Stimulated activated naive CD8-positive, alpha-beta T cell treated with anti-CD3 and anti-CD28 coated beads, Interleukin-15, Interleukin-2, amounts not matched to agents 100 ng/mL and 50 ng/mL, for 24 hours (primary cell): ENCODE data around the gene RPTOR.
"Not testable (repeated sequence)": the region's sequence is repeated elsewhere in the genome, so short reads cannot be mapped to it uniquely, and the experiment has no call there.

Experiments
- H3K27ac Mint-ChIP-seq: one replicate; pipeline ENCODE4 v1.8.0; 2021; ENCODE audit warnings: mild to moderate bottlenecking, mixed read lengths
- H3K27me3 Mint-ChIP-seq: one replicate; pipeline ENCODE4 v1.8.0; 2021; ENCODE audit warnings: mixed read lengths
- H3K36me3 Mint-ChIP-seq: one replicate; pipeline ENCODE4 v1.8.0; 2021; ENCODE audit warnings: low read depth, mixed read lengths
- H3K4me1 Mint-ChIP-seq: one replicate; pipeline ENCODE4 v1.8.0; 2021; ENCODE audit warnings: low read depth, mixed read lengths
- H3K4me3 Mint-ChIP-seq: one replicate; pipeline ENCODE4 v1.8.0; 2021; ENCODE audit warnings: mild to moderate bottlenecking, mixed read lengths
- H3K9me3 Mint-ChIP-seq: one replicate; pipeline ENCODE4 v1.8.0; 2021; ENCODE audit warnings: mixed read lengths

Gene RPTOR

DNA sequence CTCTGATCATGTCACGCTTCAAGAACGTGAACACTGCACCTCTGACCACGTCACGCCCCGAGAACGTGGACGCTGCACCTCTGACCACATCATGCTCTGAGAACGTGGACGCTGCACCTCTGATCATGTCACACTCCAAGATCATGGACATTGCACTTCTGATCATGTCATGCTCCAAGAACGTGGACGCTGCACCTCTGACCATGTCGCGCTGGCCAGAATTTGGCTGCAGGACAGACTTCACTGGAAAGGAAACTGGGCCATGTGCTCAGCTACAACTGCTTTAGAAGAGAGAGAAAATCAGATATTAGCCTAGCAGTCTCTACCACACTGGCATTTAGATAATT, 182.7 kb downstream of the RPTOR start:
- H3K9me3 Mint-ChIP-seq: no peaks in the 10 kb centered on the region
- no peak overlapping the region for H3K4me3 Mint-ChIP-seq
- peaks cover 28% of the 10 kb centered on the region for H3K36me3 Mint-ChIP-seq
- H3K27me3 Mint-ChIP-seq: no peaks in the 10 kb centered on the region
- no peak overlapping the region for H3K27ac Mint-ChIP-seq
- peaks cover 39% of the 10 kb centered on the region for H3K4me1 Mint-ChIP-seq

DNA sequence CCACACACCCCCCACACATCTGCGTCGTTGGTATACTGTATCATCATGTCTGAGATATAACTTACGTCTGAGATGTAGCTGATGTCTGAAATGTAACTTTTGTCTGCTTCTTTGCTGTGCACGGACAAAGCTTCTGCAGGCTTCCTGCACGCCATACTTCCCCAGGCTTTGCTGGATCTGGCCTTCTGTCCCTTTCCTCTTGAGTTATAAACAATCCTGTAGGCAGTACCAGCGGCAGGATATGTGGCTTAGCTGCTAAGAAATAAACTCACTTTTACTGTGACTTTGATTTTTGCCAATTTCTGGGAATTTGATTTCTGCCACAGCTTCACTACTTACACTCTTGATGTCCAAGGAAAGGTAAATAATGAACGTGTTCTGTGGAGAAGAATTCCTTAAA, 184.4 kb downstream of the RPTOR start:
- Mint-ChIP-seq H3K36me3 (peaks cover 27% of the 10 kb centered on the region), H3K4me3 (no peak overlapping the region), H3K27me3 (no peaks in the 10 kb centered on the region), H3K27ac (no peak overlapping the region), H3K4me1 (peaks cover 35% of the 10 kb centered on the region), H3K9me3 (no peaks in the 10 kb centered on the region)

DNA sequence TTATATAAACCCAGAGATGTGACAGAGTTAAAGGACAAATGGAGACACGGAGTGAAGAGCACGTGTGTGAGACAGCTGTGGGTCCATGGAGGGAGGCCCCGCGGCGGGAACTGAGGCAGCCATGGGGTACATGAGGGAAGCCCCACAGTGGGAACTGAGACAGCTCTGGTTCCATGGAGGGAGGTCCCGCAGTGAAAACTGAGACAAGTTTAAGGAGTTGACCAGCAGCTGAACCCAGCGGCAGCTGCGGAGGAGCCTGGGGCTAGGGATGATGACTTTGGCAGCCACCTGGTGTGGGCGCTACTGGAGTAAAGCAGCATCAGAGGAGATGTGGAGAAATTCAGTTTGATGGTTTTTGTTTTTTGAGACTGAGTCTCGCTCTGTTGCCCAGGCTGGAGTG, 185.1 kb downstream of the RPTOR start:
- H3K4me3 Mint-ChIP-seq: no peak overlapping the region
- H3K36me3 Mint-ChIP-seq: peaks cover 32% of the 10 kb centered on the region
- peak overlapping the region; percentile 1 for H3K27ac Mint-ChIP-seq
- H3K9me3 Mint-ChIP-seq: no peaks in the 10 kb centered on the region
- H3K4me1 Mint-ChIP-seq: peaks cover 37% of the 10 kb centered on the region
- H3K27me3 Mint-ChIP-seq: no peaks in the 10 kb centered on the region

DNA sequence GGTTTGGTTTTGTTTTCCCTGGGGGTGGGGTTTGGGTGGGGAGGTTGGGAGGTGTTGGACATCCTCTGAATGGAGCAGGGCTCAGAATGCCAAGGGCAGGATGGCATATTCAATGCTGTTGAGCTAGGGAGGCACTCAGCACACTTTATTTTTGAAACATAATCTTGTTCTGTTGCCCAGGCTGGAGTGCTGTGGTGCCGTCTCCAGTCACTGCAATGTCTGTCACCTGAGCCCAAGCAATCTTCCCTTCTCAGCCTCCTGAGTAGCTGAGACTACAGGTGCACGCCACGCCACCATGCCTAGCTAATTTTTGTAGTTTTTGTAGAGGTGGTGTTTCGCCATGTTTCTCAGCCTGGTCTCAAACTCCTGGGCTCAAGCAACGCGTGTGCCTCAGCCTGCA, 186.1 kb downstream of the RPTOR start:
- no peaks in the 10 kb centered on the region for H3K9me3 Mint-ChIP-seq
- no peaks in the 10 kb centered on the region for H3K27me3 Mint-ChIP-seq
- H3K27ac Mint-ChIP-seq: peak overlapping the region; percentile 80
- H3K4me1 Mint-ChIP-seq: peaks cover 33% of the 10 kb centered on the region
- peak overlapping the region; percentile 51 for H3K4me3 Mint-ChIP-seq
- H3K36me3 Mint-ChIP-seq: peaks cover 32% of the 10 kb centered on the region

DNA sequence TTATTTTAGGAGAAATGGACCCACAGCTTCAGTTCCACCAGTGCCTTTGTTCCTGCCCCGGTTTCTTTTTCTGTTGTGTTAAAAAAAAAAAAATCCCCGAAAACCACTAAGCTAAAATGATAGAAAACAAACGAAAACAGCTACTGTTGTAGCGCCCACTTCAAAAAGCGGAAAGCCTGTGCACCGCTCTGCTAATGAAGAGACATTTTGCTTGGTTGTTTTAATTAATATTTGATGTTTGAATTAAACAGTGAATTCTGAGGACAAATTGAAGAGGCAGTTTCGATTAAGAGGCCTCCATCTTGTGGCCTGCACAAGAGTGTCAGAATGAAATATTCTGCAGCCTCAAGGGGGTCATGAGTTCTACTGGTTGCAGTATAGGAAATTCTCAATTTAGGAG, 186.7 kb downstream of the RPTOR start:
- H3K27ac Mint-ChIP-seq: peak overlapping the region; percentile 80
- peaks cover 33% of the 10 kb centered on the region for H3K4me1 Mint-ChIP-seq
- no peaks in the 10 kb centered on the region for H3K27me3 Mint-ChIP-seq
- no peaks in the 10 kb centered on the region for H3K9me3 Mint-ChIP-seq
- H3K4me3 Mint-ChIP-seq: peak overlapping the region; percentile 51
- H3K36me3 Mint-ChIP-seq: peaks cover 36% of the 10 kb centered on the region

DNA sequence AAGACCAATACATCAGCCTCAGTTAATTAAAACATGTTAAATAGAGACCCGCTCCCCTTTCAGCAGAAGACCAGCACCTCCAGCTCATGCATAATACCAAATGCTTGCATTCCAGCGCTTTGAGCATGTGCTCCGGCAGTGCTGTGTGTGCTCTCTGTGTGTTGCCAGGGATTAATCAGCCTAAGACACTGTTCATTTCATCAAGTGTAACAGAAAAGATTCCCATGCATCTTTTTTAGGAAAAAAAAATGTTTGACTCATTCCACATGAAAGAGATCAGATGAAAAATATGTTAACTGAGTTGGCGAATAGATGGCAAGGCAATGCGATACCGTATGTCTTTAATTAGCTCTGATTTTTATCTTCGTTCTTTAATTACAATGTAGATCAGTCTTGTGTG, 187.6 kb downstream of the RPTOR start:
- Mint-ChIP-seq H3K4me1 (peaks cover 42% of the 10 kb centered on the region), H3K36me3 (peaks cover 36% of the 10 kb centered on the region), H3K27me3 (no peaks in the 10 kb centered on the region), H3K27ac (no peak overlapping the region), H3K4me3 (no peak overlapping the region), H3K9me3 (no peaks in the 10 kb centered on the region)

DNA sequence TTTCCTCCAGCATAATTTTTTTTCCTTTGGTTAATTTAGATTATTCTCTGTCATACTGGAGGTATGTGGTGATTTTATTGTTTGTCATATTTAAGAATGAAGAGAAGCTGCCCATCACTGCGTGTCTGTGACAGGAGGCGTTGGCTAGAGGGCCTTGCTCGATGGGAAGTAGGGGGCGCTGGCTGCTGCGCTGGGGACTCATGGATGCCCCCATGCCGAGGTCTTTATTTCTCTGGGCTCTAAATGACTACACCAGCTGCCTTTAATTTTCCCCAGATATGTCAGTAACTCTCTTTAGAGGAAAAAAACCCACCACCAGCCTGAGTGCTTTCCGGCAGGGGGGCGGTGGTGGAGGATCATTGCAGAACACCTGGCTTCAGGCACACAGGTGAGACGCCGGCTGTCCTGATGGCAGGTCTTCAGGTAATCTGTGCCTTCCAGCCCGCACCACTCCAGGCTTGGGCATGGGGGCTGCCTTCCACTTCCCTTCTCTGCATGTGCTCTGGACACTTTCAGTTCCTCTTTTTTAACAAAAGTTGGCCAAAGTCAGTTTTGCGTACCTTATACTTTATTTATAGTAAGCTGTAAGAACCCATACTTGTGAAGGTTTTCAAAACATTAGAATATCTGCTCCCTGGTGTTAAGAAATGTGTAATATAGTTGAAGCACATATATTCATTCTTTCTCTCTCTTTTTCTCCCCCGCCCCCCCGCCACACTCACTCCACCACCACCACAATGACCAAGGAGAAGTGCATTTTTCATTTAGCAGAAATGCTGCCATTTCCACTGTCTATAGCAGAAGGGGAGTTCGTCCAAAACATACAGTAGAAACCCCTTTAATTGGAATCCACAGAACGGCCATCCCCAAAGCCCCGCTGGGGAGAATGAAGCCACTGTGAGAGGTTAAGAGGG, 192.7 kb downstream of the RPTOR start:
- no peak overlapping the region for H3K27ac Mint-ChIP-seq

DNA sequence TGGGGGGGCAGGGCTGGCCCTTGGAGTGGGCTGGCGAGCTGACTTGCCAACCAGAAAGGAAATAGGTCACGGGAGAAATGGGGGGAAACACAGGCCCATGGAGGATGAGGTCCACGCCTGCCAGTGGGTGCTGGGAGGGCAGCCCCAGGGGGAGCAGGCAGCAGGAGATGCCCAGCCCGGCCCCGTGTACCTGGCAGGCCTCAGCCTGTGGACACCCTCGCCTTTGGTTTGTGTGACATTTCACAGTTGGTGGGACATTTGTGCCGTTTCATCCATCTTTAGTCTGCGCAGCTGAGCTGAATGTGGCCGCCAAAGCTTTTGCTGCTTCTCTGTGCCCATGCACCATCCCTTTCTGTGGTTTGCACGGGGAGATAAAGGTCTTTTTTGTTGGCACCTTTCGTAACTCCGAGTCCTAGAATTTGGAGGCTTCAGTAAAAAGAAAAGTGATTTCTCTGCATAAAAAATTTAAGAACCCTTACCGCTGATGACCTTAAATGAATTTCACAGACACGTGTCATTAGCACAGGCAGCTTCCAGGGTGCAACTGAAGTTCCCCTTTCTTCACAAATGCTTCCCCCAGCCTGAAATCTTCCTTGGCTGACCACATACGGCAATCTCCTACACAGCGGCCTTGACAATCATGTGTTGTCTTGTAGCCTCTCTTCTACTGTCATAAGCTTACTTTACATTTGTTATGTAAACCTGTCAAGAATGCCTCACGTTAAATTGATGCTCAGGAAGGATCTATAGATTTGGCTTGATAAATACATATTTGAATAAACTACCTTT, 193.6 kb downstream of the RPTOR start:
- peaks cover 46% of the 10 kb centered on the region for H3K36me3 Mint-ChIP-seq
- peak overlapping the region; percentile 54 for H3K4me3 Mint-ChIP-seq
- H3K4me1 Mint-ChIP-seq: peaks cover 74% of the 10 kb centered on the region
- no peaks in the 10 kb centered on the region for H3K27me3 Mint-ChIP-seq
- no peaks in the 10 kb centered on the region for H3K9me3 Mint-ChIP-seq
- H3K27ac Mint-ChIP-seq: peak overlapping the region; percentile 79

More for the DNA sequence above, 192.7 kb downstream of the RPTOR start:
- Mint-ChIP-seq H3K9me3 (no peaks in the 10 kb centered on the region), H3K4me1 (peaks cover 67% of the 10 kb centered on the region), H3K27me3 (no peaks in the 10 kb centered on the region), H3K36me3 (peaks cover 44% of the 10 kb centered on the region), H3K4me3 (peak overlapping the region; percentile 54)

DNA sequence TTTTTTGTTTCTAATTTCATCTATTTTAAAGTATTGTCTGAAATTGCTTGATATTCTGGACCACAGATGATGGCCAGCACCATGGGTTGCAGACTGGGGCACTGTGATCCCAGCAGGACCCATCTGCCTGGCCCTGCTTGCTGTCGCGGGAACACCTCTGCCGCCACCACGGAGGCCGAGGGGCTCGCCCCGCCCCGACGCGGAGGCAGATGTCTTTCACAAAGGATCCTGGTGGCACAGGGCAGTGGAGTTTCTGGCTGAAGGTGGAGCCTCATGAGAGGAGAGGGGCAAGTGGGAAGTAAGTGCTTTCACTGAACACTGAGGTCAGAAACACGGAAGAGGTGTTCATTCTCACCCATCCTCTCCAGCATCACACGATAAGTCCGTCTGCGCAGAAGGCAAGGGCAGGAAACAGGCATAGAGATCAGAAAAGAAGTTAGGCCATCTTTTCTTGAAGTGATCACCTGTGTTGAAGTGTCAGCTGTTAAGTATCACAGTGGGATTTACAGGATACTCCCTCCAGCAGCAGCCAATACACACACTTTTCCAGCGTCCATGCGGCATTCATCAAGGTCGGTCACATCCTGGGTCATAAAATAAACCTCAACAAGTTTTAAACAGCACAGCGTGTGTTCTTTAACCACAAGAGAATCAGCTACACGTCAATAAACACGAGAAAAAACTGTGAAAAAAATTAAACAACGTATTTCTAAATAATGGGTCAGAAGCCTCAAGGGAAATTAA, 194.5 kb downstream of the RPTOR start:
- peaks cover 42% of the 10 kb centered on the region for H3K36me3 Mint-ChIP-seq
- H3K27ac Mint-ChIP-seq: peak overlapping the region; percentile 46
- peaks cover 72% of the 10 kb centered on the region for H3K4me1 Mint-ChIP-seq
- H3K27me3 Mint-ChIP-seq: no peaks in the 10 kb centered on the region
- H3K4me3 Mint-ChIP-seq: peak overlapping the region; percentile 57
- no peaks in the 10 kb centered on the region for H3K9me3 Mint-ChIP-seq

DNA sequence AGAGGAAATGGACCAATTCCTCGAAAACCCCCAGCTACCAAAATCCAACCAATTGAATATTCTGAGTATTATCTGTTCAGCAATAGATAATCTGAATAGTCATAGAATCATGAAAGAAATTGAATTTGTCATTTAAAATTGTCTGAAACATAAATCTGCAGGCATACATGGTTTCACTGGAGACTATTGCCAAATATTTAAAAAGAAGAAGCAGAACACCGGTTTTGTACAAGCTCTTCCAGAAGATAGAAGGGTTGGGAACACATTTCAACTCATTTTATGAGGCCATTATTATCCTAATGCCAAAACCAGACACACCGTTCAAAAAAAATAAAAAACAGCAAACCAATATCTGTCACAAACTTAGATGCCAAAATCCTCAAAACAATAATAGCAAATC, 195.5 kb downstream of the RPTOR start:
- H3K36me3 Mint-ChIP-seq: peaks cover 37% of the 10 kb centered on the region
- peaks cover 73% of the 10 kb centered on the region for H3K4me1 Mint-ChIP-seq
- peak overlapping the region; percentile 46 for H3K27ac Mint-ChIP-seq
- no peak overlapping the region for H3K4me3 Mint-ChIP-seq
- no peaks in the 10 kb centered on the region for H3K27me3 Mint-ChIP-seq
- H3K9me3 Mint-ChIP-seq: no peaks in the 10 kb centered on the region

DNA sequence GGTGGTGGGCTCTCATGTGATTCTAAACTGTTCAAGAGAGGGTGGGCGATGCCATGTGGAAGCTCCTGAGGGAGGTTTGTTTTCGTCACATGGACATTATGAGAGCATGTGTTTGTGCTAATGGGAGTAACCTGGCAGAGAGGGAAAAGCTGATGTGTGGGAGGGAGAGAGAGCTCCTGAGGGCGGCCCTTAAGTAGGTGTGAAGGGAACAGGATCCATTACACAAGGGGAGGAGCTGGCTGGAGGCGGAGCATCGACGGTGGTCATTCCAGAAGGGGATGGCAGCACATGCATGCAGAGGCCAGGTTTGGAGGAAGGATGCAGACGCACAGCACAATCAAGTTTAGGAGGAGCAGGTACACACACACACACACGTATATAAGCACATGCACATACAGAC, 197.5 kb downstream of the RPTOR start:
- peaks cover 75% of the 10 kb centered on the region for H3K4me1 Mint-ChIP-seq
- no peak overlapping the region for H3K4me3 Mint-ChIP-seq
- H3K27ac Mint-ChIP-seq: no peak overlapping the region
- H3K36me3 Mint-ChIP-seq: peaks cover 35% of the 10 kb centered on the region
- no peaks in the 10 kb centered on the region for H3K27me3 Mint-ChIP-seq
- no peaks in the 10 kb centered on the region for H3K9me3 Mint-ChIP-seq

DNA sequence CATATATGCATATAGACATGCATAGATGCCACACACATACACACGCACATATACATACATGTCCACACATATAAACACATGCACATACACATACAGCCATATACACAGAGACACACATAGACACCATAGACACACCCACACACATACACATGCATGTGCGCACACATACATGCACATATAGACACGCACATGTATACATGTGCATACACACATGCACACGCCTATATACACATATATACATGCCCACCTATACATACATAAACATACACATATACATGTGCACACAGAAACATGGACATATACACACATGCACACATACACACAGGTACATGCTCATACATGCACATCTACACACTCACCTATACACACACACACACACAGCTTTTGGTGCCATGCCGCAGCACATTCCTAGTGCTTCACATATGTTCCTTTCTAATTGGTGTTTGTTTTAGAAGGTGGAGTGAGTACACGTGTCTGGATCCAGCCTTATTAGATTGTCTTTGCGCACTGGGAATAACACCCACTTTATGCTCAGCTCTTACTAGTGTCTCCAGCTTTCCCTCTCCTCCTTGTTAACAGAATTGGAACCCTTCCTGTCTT, 198.0 kb downstream of the RPTOR start:
- peak overlapping the region; percentile 71 for H3K4me3 Mint-ChIP-seq
- peaks cover 75% of the 10 kb centered on the region for H3K4me1 Mint-ChIP-seq
- H3K9me3 Mint-ChIP-seq: no peaks in the 10 kb centered on the region
- no peaks in the 10 kb centered on the region for H3K27me3 Mint-ChIP-seq
- H3K27ac Mint-ChIP-seq: peak overlapping the region; percentile 79
- H3K36me3 Mint-ChIP-seq: peaks cover 41% of the 10 kb centered on the region

DNA sequence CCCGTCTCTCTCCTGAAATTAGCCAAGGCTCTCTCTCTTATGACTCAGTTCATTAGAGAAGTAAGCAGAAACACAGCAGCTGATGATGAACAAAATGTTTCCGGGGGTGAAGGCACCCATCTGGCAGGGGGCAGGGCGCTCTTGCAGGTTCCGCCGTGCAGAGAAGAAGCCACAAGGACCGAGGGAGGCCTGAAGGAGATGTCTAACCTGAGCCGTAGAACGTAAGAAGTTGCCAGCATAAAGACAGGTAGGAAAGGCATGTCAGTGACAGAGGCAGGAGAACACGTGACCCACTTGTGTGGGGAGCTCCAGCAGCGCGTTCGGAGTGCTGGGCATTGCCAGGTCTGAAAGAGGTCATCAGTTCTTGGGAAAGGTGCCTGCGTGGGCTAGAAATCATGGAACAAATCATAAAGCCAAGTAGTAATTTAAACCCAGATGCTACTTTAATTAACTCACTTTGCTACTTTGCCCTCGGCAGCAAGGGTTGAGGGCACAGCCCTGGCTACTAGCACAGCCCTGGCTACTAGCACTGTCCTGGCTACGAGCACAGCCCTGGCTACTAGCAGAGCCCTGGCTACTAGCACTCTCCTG, 198.6 kb downstream of the RPTOR start:
- no peaks in the 10 kb centered on the region for H3K27me3 Mint-ChIP-seq
- peaks cover 71% of the 10 kb centered on the region for H3K4me1 Mint-ChIP-seq
- peak overlapping the region; percentile 71 for H3K4me3 Mint-ChIP-seq
- H3K36me3 Mint-ChIP-seq: peaks cover 43% of the 10 kb centered on the region
- H3K27ac Mint-ChIP-seq: peak overlapping the region; percentile 79
- no peaks in the 10 kb centered on the region for H3K9me3 Mint-ChIP-seq

DNA sequence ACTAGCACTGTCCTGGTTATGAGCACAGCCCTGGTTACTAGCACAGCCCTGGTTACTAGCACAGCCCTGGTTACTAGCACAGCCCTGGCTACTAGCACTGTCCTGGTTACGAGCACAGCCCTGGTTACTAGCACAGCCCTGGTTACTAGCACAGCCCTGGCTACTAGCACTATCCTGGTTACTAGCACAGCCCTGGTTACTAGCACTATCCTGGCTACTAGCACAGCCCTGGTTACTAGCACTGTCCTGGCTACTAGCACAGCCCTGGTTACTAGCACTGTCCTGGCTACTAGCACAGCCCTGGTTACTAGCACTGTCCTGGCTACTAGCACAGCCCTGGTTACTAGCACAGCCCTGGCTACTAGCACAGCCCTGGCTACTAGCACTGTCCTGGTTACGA, 199.3 kb downstream of the RPTOR start:
- not testable (repeated sequence) for H3K4me3 Mint-ChIP-seq, H3K27me3 Mint-ChIP-seq, H3K9me3 Mint-ChIP-seq, H3K27ac Mint-ChIP-seq
- peaks cover 42% of the 10 kb centered on the region for H3K36me3 Mint-ChIP-seq
- peaks cover 64% of the 10 kb centered on the region for H3K4me1 Mint-ChIP-seq
